GM12891 (cell line): ENCODE data around the gene PRMT7.

ENCODE experiments used
- POLR2A ChIP-seq: IDR thresholded peaks from 2 replicates; pipeline ENCODE4 v1.6.1; 2011; ENCODE audit warnings: low read depth, low read length, control low read depth
- POLR2AphosphoS5 ChIP-seq: IDR thresholded peaks from 2 replicates; pipeline ENCODE4 v1.6.1; 2011; ENCODE audit warnings: low read depth, low read length, control low read depth
- TAF1 ChIP-seq: IDR thresholded peaks from 2 replicates; pipeline ENCODE4 v1.6.1; 2011; ENCODE audit warnings: low read depth, low read length, control low read depth

DNA sequence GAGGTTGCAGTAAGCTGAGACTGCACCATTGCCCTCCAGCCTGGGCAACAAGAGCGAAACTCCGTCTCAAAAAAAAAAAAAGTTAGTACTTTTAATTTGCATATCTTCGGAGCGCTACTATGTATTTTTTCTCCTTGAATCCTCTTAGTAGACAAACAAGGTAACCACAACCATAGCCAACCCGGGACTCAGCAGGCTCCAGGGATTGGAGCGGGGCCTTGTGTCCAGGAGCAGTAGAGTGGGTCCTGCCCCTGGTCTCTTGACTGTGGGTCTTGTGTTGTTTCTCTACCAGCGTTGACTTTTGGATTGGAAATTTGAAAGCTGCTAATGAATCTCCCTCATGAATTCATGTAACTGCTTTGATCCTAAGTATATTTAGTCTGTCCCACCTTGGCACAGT is 32.3 kb downstream of the PRMT7 start:
- no peak for TF ChIP-seq POLR2AphosphoS5
- no peak for TF ChIP-seq POLR2A
- no peak for TF ChIP-seq TAF1
